Keratinocyte (primary cell): Measurements from ENCODE around the gene TTC8. TPM values are rescaled to one million over a fixed set of nuclear protein-coding genes. Genes with fewer than 3 reads are reported as not detected.

Experiments used
- DNase-seq: peaks from one replicate; pipeline ENCODE4 v3.0.0-alpha.2; 2011; ENCODE audit warnings: low read depth, missing footprints, low spot score
- FAIRE-seq: peaks from 2 replicates; lab custom pipeline; 2011; peaks lifted over from hg19 to GRCh38; lab: Jason Lieb, UNC
- H2AFZ ChIP-seq: 2 replicates; pipeline ENCODE4 v1.6.0; 2012; ENCODE audit warnings: low read length, control low read depth, inconsistent platforms; ENCODE audit not compliant: control insufficient read depth
- H3K27ac ChIP-seq: 2 replicates; pipeline ENCODE4 v1.5.1; 2011; ENCODE audit warnings: low read length; ENCODE audit not compliant: control insufficient read depth, insufficient read depth
- H3K27me3 ChIP-seq: 3 replicates; pipeline ENCODE4 v1.6.0; 2011; ENCODE audit warnings: low read length; ENCODE audit not compliant: control insufficient read depth, insufficient read depth; ENCODE audit errors: extremely low read depth
- H3K36me3 ChIP-seq, 2 experiments: 2 replicates in 1 of 2; 3 replicates in 1 of 2; pipeline ENCODE4 v1.5.1; 2011; ENCODE audit warnings: low read length in 2 of 2, mild to moderate bottlenecking in 1 of 2; ENCODE audit not compliant: control insufficient read depth in 2 of 2, insufficient read depth in 2 of 2; ENCODE audit errors: extremely low read depth in 1 of 2
- H3K4me1 ChIP-seq: 3 replicates; pipeline ENCODE4 v1.5.1; 2011; ENCODE audit warnings: low read length; ENCODE audit not compliant: control insufficient read depth, insufficient read depth; ENCODE audit errors: extremely low read depth
- H3K4me2 ChIP-seq: 3 replicates; pipeline ENCODE4 v1.6.0; 2011; ENCODE audit warnings: low read depth, low read length; ENCODE audit not compliant: control insufficient read depth, insufficient read depth; ENCODE audit errors: extremely low read depth
- H3K4me3 ChIP-seq, 3 experiments: fragments of 200-600 bp in 1 of 3; sonication (generic) in 1 of 3; 2 replicates in 2 of 3; 3 replicates in 1 of 3; pipeline ENCODE4 v1.5.1; 2011 to 2016; ENCODE audit warnings: low read length in 3 of 3, mild to moderate bottlenecking in 3 of 3, control low read depth in 2 of 3, inconsistent platforms in 1 of 3, low read depth in 1 of 3, mixed read lengths in 1 of 3, mixed run types in 1 of 3, moderate library complexity in 1 of 3; ENCODE audit not compliant: control insufficient read depth in 2 of 3, insufficient read depth in 2 of 3; ENCODE audit errors: extremely low read depth in 1 of 3
- H3K79me2 ChIP-seq: 2 replicates; pipeline ENCODE4 v1.6.0; 2012; ENCODE audit warnings: low read length; ENCODE audit not compliant: control insufficient read depth, insufficient read depth
- H3K9ac ChIP-seq: 3 replicates; pipeline ENCODE4 v1.6.0; 2011; ENCODE audit warnings: low read length; ENCODE audit not compliant: control insufficient read depth, insufficient read depth; ENCODE audit errors: extremely low read depth
- H3K9me1 ChIP-seq: 3 replicates; pipeline ENCODE4 v1.6.0; 2011; ENCODE audit warnings: low read length; ENCODE audit not compliant: control insufficient read depth, insufficient read depth; ENCODE audit errors: extremely low read depth
- H3K9me3 ChIP-seq: 2 replicates; pipeline ENCODE4 v1.5.1; 2012; ENCODE audit warnings: low read depth, low read length; ENCODE audit not compliant: control insufficient read depth
- H4K20me1 ChIP-seq: 3 replicates; pipeline ENCODE4 v1.6.0; 2011; ENCODE audit warnings: low read length; ENCODE audit not compliant: control insufficient read depth, insufficient read depth; ENCODE audit errors: extremely low read depth
- CTCF ChIP-seq, 3 experiments: IDR thresholded peaks in 1 of 3; conservative IDR thresholded peaks in 1 of 3; optimal IDR thresholded peaks in 1 of 3; 2 replicates in 2 of 3; 3 replicates in 1 of 3; pipeline versions ENCODE3 to v1.5.1; 2011; ENCODE audit warnings: low read length in 3 of 3, mild to moderate bottlenecking in 3 of 3, moderate library complexity in 2 of 3, control low read depth in 1 of 3, inconsistent platforms in 1 of 3; ENCODE audit not compliant: insufficient read depth in 2 of 3; ENCODE audit errors: extremely low read depth in 1 of 3
- EZH2 ChIP-seq: IDR thresholded peaks from one replicate; pipeline ENCODE4 v1.6.1; 2012; ENCODE audit warnings: inconsistent platforms, mild to moderate bottlenecking, low read length, moderate library complexity
- dilution Hi-C: fragments of 300-500 bp; cut with MboI; formaldehyde crosslinking; loops from one replicate; pipeline ENCODE4 v1.7.0; 2020; ENCODE audit warnings: low sequenced_read_pairs; ENCODE audit not compliant: extremely low pct_ligation_motif_present
- polyA plus RNA-seq, 5 experiments: library from polyadenylated mRNA; depleted of rRNA in 3 of 5; stranded (reverse) in 3 of 5; stranded (forward) in 1 of 5; unstranded in 1 of 5; fragments of >200 nt; gene quantifications; 1 replicate in 1 of 5; 2 replicates in 3 of 5; 3 replicates in 1 of 5; pipeline versions ENCODE4 v1.2.1 to v1.2.3, GENCODE V29; 2011 to 2012; ENCODE audit warnings: missing spikeins in 2 of 5, low read depth in 1 of 5, low replicate concordance in 1 of 5

Gene TTC8
- polyA plus RNA-seq, 1 donor (not counting 4 experiments of a cell fraction or from before 2014, with no cell fraction given) = 43.0 TPM

- dilution Hi-C loops = no loop called here
- FAIRE-seq (no peak), DNase-seq (no peak)
- Histone ChIP-seq H4K20me1 (no peaks in the 10 kb centered on the region), H3K79me2 (no peaks in the 10 kb centered on the region), H3K9ac (no peak overlapping the region), H3K4me1 (no peaks in the 10 kb centered on the region), H3K27me3 (no peaks in the 10 kb centered on the region), H3K27ac (no peak overlapping the region), H3K36me3 (no peaks in the 10 kb centered on the region), H3K4me3 (no peak overlapping the region), H3K9me1 (no peaks in the 10 kb centered on the region), H3K9me3 (no peaks in the 10 kb centered on the region), H2AFZ (no peak overlapping the region), H3K4me2 (no peak overlapping the region)
- TF ChIP-seq CTCF (optimal IDR thresholded peaks at IDR 0.05 in 1 of 3, IDR thresholded peaks at IDR 0.05 in 1 of 3, conservative IDR thresholded peaks at IDR 0.05 in 1 of 3; ENCODE audit: extremely low read depth in 1 of 3, insufficient read depth in 2 of 3, low read length in 3 of 3) = no peak
- no peak for TF ChIP-seq EZH2
Observed at GRCh38 chr14:88901991-88902390, 77.5 kb downstream of the TTC8 start.

GRCh38 chr14:88902850-88903249 lies 78.4 kb downstream of the TTC8 start:
- Histone ChIP-seq H3K79me2 (no peaks in the 10 kb centered on the region), H3K9ac (no peak overlapping the region), H3K36me3 (no peaks in the 10 kb centered on the region), H3K27ac (no peak overlapping the region), H2AFZ (no peak overlapping the region), H3K9me3 (no peaks in the 10 kb centered on the region), H4K20me1 (no peaks in the 10 kb centered on the region), H3K27me3 (no peaks in the 10 kb centered on the region), H3K9me1 (no peaks in the 10 kb centered on the region), H3K4me3 (no peak overlapping the region), H3K4me1 (no peaks in the 10 kb centered on the region), H3K4me2 (no peak overlapping the region)
- no peak for TF ChIP-seq CTCF (optimal IDR thresholded peaks at IDR 0.05 in 1 of 3, IDR thresholded peaks at IDR 0.05 in 1 of 3, conservative IDR thresholded peaks at IDR 0.05 in 1 of 3; ENCODE audit: extremely low read depth in 1 of 3, insufficient read depth in 2 of 3, low read length in 3 of 3)
- no peak for TF ChIP-seq EZH2
- no peak for DNase-seq
- FAIRE-seq = no peak
- dilution Hi-C loops = no loop called here
